Measurements from ENCODE around the gene ITPA.
"Not testable (repeated sequence)": the region's sequence is repeated elsewhere in the genome, so short reads cannot be mapped to it uniquely, and the experiment has no call there.

Gene ITPA

DNA sequence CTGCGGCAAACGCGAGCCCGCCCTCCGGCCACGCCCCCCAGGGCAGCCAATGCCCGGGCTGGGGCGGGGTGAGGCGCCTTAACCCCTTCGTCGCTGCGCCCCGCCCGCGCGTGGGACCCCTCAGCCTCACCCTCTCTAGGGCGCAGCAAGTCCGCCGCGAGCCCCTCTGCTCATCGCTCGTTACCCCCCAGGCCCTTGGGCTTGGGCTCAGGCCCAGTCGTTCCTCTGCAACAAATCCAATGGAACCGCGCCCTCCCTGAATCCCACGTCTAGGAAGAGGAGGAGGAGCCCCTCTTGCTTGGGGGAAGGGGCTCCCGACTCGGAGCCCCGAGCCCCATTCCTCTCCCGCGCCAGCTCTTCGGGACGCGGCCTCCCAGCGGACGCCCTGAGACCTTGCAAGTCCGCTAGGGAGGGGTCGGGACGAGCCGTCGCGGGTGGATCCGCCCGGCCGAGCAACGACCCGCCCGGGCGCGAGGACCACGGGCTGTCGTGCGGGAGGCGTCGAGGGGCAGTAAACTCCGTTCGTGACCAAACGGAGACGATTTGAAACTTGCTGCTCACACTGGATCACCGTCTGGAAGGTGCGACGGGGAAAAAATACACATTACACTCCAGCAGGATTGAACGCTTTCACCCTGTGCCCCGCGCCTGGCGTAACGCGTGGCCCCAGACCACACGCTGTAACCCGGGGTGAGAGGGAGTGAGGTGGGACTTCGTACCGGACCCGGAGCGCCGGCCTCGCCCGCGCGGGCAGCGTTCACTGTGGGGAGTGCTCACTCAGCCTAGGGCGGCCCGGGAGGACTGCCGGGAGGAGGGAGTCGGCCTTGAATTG is 35.5 kb upstream of the ITPA start:
- DNase-seq: peak; percentile 94

DNA sequence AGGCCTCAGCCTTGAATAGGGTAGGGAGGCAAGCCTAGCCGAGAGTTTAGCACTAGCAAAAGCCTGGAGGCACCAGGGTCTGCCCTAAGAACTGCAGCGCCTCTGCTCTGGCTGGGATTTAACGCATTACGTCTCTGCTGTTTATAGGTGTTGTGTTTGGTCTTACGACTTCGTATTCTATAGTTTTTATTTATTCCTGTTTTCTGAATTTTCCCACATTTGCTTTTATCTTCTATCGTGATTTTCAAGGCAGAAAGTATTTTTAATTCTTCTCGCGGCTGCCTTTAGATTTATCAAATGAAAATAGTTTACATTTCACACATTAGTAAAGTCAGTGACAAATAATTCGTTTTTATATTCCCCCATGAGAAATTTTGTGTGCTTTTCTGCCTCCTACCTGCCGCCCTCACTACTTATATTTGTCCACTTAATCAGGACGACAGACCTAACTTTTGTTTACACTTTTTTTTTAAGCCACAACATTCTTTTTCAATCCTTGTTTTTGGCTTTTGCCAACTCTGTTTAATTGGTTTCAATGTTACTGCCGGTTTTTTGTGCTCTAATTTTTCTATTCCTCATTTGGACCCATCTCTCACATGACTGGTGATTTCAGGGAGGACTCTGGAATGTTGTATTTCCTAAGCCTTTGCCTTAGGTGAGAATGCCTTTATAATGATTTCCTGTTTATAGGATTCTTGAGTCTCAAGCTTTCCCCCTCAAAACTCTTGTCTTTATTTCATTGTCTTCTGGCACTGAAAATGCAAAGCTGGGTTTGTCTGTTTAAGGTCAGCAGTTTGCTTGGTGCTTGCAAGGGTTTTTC is 34.6 kb upstream of the ITPA start:
- no peak for DNase-seq

DNA sequence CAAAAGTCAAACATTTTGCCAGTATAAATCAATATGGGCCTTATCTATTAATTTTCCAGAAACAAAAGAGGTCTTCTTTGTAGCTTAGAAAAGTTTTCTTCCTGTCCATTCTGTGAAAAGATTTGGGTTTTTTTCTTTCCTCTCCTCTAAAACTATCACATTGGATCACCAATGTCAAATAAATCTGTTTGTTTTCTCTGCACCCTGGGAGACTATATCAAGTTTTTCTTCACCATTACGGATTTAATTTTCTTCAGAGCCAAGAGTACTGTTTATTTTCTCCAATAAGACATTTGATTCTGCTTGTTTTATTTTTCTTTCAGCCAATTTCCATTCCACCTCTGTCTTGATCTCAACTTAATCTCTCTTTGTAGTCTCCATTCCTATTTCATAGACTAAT is 34.0 kb upstream of the ITPA start:
- no peak for DNase-seq

DNA sequence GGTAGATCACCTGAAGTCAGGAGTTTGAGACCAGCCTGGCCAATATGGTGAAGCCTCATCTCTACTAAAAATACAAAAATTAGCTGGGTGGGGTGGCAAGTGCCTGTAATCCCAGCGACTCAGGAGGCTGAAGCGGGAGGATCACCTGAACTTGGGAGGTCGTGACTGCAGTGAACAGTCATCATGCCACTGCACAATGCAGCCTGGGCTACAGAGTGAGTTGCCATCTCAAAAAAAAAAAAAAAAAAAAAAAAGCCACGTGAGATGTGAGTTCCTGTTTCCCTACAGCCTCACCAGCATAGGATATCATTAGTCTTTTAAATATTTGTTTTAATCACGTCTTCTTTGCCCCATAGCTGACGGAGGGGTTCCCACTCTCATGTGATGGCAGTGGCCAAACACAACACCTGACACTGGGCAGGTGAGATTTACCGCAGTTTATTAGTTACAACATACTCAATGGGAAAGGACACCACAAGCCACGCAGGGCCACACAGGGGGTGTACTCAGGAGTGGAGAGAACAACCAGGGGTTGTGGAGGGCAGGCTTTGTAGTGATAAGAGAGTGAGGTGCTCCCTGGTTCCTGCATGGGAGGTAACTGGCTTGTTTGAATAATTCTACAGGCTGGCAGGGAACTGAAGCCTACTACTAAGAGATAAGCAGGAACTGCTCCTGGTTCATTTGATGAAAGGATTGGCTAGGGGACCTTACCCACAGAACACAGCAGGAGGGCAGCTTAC is 31.4 kb upstream of the ITPA start:
- DNase-seq: no peak

DNA sequence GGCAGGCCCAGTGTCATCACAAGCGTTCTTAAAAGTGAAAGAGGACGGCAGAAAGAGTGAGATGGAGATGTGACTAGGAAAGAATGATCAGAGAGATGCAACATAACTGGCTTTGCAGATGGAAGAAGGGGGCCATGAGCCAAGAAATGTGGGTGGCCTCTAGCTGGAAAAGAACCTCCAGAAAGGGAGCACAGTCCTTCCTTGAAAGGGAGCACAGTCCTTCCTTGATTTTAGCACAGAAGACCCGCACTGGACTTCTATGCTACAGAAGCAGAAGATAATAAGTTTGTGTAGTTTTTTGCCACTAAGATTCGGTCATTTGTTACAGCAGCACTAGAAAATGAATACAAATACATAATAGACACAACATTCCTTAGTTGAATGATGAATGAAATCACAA is 29.0 kb upstream of the ITPA start:
- DNase-seq: no peak

DNA sequence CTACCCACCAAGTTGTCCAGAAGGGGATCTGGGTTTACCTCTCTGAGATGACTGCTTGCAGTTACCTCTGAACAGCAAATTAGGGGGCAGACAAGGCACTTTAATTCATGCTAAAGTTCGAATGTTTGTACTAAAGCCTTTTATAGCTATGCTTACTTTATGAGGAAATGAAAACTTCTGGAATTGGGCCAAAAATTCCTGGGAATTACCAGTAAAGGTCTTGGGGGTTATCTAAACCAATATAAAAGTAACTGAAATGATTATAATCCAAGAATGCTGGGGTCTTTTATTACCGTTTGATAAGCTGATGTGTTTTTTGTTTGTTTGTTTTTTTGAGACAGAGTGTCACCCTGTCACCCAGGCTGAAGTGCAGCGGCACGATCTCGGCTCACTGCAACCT is 28.0 kb upstream of the ITPA start:
- DNase-seq: no peak

DNA sequence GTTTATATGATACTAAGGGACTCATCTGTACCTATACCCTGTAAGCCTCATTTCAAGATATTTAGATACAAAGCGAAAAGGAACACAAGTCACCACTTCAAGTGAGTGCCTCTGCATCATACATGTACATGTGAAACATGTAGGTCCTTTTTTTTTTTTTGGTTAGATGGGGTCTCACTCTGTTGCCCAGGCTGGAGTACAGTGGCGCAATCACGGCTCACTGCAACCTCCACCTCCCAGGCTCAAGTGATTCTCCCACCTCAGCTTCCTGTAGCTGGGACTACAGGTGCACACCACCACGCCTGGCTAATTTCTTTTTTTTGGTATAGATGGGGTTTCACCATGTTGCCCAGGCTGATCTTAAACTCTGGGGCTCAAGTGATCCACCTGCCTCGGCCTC is 26.9 kb upstream of the ITPA start:
- DNase-seq: not testable (repeated sequence)

DNA sequence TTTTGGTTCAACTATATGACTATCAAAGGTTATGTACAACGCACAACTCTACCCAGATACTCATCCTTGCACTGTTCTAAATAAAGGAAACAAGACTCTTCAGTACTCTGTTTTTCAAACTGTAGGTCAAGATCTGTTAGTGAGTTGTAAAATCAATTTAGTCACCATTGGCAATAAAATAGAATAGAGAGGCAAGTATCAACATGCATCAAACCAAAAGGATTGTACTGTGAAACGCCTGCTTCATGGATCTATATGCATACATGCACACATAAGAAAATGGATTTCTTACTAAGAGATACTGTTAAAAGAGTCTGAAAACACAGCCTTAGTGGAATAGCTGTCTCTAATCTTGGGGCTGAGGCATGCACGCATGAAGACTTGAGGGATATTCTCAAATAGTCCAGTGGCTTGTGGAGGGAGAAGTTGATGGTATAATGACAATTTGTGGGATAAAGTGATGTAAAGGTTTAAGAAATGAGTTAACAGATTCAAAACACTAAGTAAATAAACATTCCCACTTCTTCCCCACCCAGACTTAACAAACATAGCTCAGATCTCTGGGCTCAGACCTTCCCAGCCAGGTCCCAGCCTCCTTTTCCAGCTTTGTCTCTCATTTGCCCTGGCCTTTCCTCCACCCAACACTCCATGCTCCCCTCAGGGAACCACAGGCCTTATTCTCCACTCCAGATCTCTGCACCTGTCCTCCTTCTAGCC is 25.2 kb upstream of the ITPA start:
- no peak for DNase-seq

DNA sequence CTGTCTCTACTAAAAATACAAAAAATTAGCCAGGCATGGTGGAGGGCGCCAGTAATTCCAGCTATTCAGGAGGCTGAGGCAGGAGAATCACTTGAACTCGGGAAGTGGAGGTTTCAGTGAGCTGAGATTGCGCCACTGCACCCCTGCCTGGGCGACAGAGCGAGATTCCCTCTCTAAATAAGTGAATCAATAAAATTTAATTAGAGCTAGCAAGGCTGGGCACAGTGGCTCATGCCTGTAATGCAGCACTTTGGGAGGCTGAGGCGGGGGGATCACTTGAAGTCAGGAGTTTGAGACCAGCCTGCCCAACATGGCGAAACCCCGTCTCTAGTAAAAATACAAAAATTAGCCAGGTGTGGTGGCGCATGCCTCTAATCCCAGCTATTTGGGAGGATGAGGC is 21.4 kb upstream of the ITPA start:
- DNase-seq: not testable (repeated sequence)

DNA sequence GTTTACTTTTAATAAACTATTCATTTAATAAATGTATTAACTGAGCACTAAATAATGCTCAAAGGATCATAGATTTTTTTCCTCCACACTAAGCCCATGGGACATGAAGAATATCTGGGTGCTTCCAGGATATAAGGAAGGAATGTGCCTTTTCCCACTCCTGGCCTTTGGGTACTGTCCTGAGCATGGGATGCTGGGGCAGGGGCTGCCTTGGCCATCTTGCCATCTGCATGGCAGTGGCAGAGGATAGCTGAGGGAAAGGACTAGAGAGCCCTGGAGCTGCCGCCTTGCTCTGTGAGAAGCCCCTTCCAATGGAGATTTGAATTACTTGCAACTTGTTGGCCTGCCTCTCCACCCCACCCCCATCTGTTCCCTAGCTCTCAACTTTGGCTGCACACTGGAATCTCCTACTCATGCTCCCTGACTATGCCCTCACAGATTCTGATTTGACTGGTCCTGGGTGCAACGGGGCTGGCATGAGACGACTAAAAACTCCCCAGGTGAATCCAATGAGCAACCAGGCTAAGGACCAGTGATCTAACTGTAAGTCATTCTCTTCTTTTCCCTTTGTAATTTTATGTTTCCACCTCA is 20.4 kb upstream of the ITPA start:
- DNase-seq: no peak

DNA sequence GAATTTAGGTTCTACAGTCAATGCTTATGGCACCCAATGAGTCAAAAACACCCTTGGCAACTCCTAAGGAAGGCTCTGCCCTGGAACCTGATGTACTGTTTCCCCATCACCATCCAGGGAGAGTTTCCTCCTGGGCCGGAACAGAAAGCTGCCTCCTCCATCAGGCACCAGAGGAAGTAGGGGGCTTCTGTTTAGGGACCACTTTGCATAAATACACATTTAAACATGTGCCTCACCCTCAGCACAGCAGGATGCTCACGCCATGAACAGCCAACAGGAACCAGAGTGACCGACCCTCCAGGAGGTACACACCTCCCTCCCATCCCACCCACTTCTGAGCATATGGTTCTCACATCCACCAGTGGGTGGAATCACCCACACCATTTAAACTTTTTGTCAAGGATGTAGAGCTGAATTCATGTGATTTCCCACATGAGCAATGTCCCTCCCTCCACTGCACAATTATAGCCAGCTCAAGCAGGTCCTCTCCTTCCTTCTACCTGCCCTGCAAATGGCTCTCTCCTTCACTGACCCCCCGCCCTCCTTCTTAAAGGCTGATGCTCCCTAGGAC is 19.7 kb upstream of the ITPA start:
- no peak for DNase-seq

DNA sequence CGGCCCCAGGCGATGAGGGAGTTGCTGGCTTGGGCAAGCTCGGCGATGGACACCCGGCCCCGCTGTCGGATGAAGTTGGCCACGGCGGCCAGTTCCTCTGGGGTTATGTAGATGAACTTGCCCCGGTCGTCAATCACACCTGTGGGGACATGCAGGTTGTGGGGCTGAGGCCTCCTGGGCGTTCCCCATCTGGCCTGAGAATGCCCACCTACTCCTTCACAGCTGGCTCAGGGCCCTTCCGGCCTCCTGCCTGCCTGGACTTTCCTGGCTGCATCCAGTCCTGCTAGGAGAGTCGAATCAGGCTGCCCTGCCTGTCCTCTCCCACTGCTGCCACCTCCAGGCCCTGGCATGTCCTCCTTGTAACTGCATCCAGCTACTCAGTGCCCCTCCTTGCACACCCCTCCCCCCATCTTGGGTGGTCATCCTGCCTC is 18.6 kb upstream of the ITPA start:
- DNase-seq: no peak

DNA sequence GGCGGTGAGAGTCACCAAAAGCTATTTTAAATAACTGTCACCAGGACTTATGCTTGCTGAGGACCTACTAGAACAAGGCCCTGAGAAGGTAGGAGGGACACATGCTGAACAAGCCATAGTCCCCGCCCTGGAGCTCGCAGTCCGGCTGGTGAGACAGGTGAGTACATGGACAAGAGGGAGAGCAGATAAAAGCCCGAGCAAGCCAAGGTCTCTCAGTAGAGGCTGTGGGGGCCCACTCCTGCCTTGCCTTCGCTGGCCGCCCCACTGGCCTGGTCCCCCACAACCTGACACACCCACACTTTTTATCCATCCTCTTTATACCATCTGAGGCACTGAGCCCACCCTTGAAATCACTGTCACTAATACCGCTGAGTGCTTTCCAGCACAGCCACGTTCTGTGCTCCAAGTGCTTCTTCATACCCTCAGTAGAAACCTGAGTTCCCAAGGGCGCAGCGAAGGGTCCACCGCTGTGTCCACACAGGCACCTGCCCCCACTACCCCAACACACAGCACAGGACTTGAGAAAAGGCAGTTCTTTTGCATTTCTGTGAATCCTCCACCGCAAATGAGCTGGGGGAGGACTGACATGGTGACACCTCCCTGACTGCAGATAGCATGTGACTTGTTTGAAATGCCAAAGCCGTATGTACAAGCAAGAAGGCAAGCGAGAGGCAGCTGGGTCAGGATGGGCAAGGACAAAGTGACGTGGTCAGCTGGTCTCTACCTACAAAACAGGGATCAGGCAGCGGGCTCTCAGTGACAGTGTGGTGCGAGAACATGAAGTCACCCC is 16.9 kb upstream of the ITPA start:
- DNase-seq: no peak

DNA sequence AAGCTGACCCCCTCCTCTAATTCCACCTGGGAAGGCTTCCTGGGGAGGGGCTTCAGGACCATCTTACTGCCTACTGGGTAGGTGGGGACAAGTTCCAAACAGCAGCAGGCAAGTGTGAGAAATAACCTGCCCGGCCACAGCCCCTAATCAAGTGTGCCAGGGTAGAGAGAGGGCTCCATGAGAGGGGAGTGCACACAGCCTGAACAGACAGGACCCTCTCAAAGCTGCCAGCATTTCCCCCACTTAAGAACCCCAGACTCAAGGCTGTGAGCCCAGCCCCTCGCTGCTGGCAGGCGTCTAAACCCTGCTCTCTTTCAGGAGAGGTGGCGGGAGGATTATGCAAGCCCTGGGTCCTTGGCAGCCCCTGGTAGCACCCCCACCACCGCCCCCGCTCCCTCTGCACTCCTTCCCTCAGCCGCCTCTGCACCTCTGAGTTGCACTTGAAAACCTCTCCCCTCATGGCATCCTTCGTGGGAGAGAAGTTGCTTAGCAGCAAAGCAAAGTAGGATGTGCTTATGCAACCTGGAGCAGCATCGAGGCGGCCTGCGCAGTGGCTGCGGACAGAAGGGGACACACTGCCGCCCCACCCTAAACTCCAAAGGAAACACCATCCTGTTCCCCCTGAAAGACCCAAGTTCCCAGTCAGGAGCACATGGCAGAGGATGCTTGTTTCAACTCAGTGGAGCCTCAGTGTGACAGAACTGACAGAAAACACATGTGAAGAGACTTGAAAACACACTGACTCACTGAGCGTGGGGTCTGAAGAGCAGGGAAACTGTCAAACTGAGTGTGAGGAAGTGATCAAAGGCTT is 15.3 kb upstream of the ITPA start:
- no peak for DNase-seq

DNA sequence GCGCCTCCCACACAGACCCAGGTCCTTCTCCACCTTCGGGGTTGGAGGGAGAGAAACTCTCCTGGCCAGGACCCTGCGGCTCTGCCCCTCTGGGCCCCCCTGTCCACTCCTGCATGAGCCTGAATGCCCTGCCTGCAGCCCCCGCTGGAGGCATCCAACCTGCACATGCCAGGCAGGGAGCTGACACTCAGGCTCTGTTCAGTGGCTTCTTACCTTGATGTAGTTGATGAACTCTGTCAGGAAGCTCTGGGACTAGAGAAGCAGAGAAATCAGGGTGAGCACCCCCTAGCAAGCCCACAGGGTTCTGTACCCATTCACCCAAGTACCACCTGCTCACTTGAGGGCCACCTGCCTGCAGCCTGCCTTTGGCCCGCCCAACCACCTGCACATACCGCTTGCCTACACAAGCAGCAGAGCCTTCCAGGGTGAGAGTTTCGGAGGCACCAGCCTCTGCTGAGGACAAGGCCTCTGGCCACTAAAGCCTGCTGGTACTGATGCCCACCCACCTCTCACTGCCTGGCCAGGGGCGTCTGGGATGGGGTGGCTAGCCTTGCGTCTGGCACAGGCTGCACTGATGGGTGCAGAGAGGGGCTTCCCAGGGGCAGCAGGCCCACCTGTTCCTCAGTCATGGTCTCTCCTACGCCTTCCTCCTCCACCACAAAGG is 14.5 kb upstream of the ITPA start:
- DNase-seq: no peak

DNA sequence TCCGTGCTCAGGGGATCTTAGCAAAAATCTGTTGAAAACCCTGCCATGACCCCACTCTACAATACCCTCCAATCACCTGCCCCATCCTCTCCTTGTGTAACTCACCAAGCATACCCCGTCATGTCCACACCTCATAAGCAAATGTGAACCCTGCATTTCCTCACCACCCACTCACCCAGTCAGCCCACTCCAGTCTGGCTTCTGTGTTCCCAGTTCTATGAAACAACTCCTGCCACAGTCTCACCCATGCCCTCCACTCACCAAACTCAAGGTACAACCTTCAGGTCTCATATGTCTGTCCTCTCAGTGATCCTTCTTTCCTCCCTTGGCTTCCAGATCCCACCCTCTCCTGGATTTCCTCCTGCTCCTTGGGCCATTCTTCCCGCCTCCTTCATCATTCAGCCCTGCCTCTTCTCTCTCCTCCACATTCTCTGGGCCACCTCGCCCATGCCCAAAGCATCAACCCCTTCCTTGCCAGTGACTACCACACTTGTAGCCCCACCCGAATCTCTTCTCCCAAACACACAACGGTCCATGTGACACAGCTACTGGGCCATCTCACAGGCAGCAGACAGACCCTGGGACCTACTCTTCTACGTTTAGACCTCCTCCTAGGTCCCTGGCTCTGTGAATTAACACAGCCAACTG is 13.6 kb upstream of the ITPA start:
- DNase-seq: no peak

DNA sequence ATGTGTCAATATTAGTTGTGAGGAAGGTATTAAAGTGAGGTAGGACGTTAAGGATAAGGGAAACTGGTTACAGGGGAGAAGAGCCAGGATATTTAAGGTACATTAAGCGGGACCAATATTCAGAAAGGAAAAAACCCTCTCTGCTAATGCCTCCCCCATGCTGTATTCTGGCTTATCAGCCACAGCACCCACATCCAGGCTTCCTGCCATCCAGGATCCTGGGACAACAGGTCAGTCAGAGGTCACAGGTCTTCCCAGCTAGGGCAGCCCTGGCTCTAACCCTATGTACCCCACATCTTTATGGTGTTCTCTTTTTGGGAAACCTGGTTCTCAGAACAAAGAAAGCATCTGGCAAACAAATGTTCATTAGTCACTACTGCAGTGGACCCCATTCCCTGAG is 10.1 kb upstream of the ITPA start:
- DNase-seq: no peak

DNA sequence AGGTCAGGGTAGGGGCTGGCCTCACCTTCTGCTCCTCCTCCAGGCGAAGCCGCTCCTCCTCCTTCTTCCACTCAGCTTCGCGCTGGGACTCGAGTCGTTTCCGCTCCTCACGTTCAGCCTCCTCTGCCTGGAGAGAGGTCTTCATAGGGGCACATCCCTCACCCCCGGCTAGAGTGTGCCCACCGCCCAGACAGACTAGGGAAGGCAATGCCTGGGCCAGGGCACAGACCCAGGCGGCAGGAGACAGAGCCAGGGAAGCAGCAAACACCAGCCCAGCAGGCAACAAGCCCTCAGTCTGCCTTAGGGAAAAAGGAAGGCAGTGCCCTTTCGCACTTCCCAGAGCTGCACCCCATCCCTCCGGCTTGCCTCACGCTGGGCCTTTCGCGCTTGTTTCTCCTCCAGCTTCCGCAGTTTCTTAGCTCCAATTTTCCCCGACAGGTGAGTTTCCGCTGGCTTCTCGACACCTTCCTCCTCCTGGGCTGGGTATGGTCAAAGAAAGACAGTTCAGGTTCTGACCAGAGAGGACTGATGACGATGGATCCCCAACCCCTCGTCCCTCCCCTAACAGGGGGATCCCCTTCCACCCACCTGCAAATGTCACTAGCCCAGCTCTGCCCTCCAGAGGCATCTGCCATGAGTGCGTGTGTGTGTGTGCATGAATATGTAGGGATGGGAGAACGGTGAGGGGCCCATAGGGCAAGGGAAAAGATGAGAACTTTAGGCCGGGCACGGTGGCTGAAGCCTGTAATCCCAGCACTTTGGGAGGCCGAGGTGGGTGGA is 9.1 kb upstream of the ITPA start:
- DNase-seq: no peak

DNA sequence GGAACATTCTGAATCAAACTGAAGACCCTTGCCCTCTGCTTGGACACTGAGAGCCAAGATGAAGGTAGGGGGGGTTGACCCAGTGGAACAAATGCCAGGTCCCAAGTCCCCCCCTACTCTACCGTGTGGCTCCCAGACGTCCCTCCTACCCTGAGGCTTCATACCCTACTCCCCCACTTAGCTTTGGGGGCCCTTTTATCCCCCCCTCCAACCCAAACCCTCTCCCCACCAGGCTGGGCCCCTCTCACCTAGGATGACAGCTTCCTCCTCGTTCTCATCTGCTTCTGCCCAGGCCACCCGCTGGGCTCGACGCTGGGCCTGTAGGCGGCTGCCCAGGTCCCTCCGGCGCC is 6.4 kb upstream of the ITPA start:
- no peak for DNase-seq
